Measurements from ENCODE around the gene DOCK10.

Gene DOCK10

DNA sequence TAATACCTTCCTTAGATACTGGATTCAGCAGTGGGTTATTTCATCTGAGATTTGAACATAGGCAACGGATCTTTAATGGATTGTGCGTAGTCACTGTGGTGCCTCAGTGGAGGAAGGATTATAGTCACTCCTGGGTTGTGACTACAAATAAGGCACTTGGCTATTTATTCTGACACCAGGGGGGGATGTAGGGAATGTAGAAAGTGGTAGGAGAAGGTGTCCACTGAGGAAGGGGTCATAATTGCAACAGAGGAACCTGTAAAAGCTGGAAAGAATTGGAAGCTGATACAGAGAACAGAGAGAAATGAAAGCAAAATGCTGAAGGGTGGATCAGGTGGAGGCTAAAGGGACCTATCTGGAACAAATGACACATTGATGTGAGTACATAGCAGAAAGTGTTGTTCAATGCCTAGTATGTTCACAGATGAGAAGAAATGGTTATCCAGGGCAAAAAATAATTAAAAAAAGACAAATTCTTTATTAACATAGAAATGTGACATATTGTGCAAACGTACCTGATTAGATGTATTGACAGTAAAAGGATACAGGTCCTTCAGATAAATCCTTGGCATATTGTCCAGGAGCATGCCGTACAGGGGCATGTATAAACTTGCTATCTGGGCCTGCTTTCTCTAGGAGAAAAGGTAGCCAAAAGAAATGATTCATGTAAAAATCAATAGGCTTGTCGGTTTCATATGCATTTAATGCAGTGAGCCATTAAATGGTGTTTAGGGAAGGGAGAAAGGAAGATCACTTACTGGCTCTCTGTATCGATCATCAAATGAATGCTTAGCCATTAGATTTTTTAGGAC lies 234.9 kb downstream of the DOCK10 start:
- no peak overlapping the region for H3K27ac ChIP-seq (ENCODE audit: low read length)
- no peak for DNase-seq
- peaks cover 52% of the 10 kb centered on the region for H3K36me3 ChIP-seq (ENCODE audit: insufficient read depth, low read length)
- H4K20me1 ChIP-seq (ENCODE audit: insufficient read depth, low read length) = no peaks in the 10 kb centered on the region
- H3K79me2 ChIP-seq (ENCODE audit: insufficient read depth, low read length) = no peaks in the 10 kb centered on the region
- H3K4me1 ChIP-seq (ENCODE audit: insufficient read depth, low read length) = no peaks in the 10 kb centered on the region
- no peaks in the 10 kb centered on the region for H3K9me3 ChIP-seq (ENCODE audit: insufficient read depth, low read length, severe bottlenecking)
- ATAC-seq (ENCODE audit: insufficient read depth, low read depth) = no peak
- no peak overlapping the region for H2AFZ ChIP-seq (ENCODE audit: low read depth, low read length)
- no peak overlapping the region for H3K4me3 ChIP-seq (ENCODE audit: low read depth in 1 of 2, low read length in 2 of 2)
- no peak overlapping the region for H3K9ac ChIP-seq (ENCODE audit: low read depth, low read length)
- H3K4me2 ChIP-seq (ENCODE audit: insufficient read depth, low read length) = no peak overlapping the region
- no peaks in the 10 kb centered on the region for H3K27me3 ChIP-seq (ENCODE audit: insufficient read depth, low read length, poor library complexity)
- no peak for TF ChIP-seq EZH2 (IDR thresholded peaks at IDR 0.05; ENCODE audit: borderline replicate concordance, low read depth, low read length, severe bottlenecking)
- TF ChIP-seq, protein P1, sequence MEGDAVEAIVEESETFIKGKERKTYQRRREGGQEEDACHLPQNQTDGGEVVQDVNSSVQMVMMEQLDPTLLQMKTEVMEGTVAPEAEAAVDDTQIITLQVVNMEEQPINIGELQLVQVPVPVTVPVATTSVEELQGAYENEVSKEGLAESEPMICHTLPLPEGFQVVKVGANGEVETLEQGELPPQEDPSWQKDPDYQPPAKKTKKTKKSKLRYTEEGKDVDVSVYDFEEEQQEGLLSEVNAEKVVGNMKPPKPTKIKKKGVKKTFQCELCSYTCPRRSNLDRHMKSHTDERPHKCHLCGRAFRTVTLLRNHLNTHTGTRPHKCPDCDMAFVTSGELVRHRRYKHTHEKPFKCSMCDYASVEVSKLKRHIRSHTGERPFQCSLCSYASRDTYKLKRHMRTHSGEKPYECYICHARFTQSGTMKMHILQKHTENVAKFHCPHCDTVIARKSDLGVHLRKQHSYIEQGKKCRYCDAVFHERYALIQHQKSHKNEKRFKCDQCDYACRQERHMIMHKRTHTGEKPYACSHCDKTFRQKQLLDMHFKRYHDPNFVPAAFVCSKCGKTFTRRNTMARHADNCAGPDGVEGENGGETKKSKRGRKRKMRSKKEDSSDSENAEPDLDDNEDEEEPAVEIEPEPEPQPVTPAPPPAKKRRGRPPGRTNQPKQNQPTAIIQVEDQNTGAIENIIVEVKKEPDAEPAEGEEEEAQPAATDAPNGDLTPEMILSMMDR (IDR thresholded peaks at IDR 0.05; ENCODE audit: borderline replicate concordance, extremely low read depth, low read length, poor library complexity, severe bottlenecking) = peak; percentile 7

DNA sequence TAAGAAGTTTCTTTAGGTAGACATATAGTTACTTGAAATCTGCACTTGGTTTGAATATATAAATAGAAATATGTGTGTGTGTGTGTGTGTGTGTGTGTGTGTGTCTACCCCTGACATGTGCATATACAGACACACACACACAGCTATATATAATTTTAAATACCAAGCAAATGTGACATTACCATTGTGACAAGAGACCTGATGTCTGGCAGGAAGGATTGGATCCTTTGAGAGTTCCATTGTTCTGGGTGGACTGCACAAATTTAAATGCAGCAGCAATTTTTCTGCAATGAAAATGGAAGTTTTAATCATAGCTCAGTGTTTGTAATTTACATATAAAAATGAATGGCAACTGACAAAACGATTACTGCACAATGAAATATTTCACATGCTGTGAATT lies 238.3 kb downstream of the DOCK10 start:
- H3K4me1 ChIP-seq (ENCODE audit: insufficient read depth, low read length) = no peaks in the 10 kb centered on the region
- no peaks in the 10 kb centered on the region for H3K27me3 ChIP-seq (ENCODE audit: insufficient read depth, low read length, poor library complexity)
- no peaks in the 10 kb centered on the region for H4K20me1 ChIP-seq (ENCODE audit: insufficient read depth, low read length)
- H3K4me3 ChIP-seq (ENCODE audit: low read depth in 1 of 2, low read length in 2 of 2) = no peak overlapping the region
- no peak overlapping the region for H3K9ac ChIP-seq (ENCODE audit: low read depth, low read length)
- H3K79me2 ChIP-seq (ENCODE audit: insufficient read depth, low read length) = no peaks in the 10 kb centered on the region
- H2AFZ ChIP-seq (ENCODE audit: low read depth, low read length) = no peak overlapping the region
- ATAC-seq (ENCODE audit: insufficient read depth, low read depth) (no peak), DNase-seq (no peak)
- H3K27ac ChIP-seq (ENCODE audit: low read length) = no peak overlapping the region
- H3K9me3 ChIP-seq (ENCODE audit: insufficient read depth, low read length, severe bottlenecking) = no peaks in the 10 kb centered on the region
- TF ChIP-seq, protein P1 (IDR thresholded peaks at IDR 0.05; ENCODE audit: borderline replicate concordance, extremely low read depth, low read length, poor library complexity, severe bottlenecking) = no peak
- TF ChIP-seq EZH2 (IDR thresholded peaks at IDR 0.05; ENCODE audit: borderline replicate concordance, low read depth, low read length, severe bottlenecking) = no peak
- peaks cover 85% of the 10 kb centered on the region for H3K36me3 ChIP-seq (ENCODE audit: insufficient read depth, low read length)
- no peak overlapping the region for H3K4me2 ChIP-seq (ENCODE audit: insufficient read depth, low read length)

DNA sequence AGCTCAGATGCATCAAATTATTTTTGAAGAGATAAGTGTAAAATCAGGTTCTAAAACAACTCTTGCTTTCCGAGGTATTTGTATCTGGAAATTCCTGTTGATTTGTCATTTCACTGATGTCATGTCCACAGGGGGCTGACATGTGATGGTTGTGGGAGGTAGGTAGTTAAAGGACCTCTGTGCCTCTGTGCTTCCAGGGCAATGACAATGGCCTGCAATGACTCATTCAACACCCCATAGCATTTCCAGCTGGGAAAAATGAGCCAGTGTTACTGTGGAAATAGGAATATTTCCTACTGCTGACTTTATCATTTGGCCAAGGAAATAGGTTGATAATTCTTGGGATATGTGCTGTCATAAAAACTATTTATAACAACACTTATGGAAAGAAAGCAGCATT lies 239.9 kb downstream of the DOCK10 start:
- ATAC-seq (ENCODE audit: insufficient read depth, low read depth) (no peak), DNase-seq (no peak)

More for the DNA sequence above, 239.9 kb downstream of the DOCK10 start:
- H3K9ac ChIP-seq (ENCODE audit: low read depth, low read length) = no peak overlapping the region
- H3K79me2 ChIP-seq (ENCODE audit: insufficient read depth, low read length) = no peaks in the 10 kb centered on the region
- H3K27ac ChIP-seq (ENCODE audit: low read length) = no peak overlapping the region
- no peaks in the 10 kb centered on the region for H3K4me1 ChIP-seq (ENCODE audit: insufficient read depth, low read length)
- H3K4me2 ChIP-seq (ENCODE audit: insufficient read depth, low read length) = no peak overlapping the region
- H3K27me3 ChIP-seq (ENCODE audit: insufficient read depth, low read length, poor library complexity) = no peaks in the 10 kb centered on the region
- no peak overlapping the region for H3K4me3 ChIP-seq (ENCODE audit: low read depth in 1 of 2, low read length in 2 of 2)
- no peak for TF ChIP-seq EZH2 (IDR thresholded peaks at IDR 0.05; ENCODE audit: borderline replicate concordance, low read depth, low read length, severe bottlenecking)
- TF ChIP-seq, protein P1 (IDR thresholded peaks at IDR 0.05; ENCODE audit: borderline replicate concordance, extremely low read depth, low read length, poor library complexity, severe bottlenecking) = no peak
- no peaks in the 10 kb centered on the region for H4K20me1 ChIP-seq (ENCODE audit: insufficient read depth, low read length)
- peaks cover 89% of the 10 kb centered on the region for H3K36me3 ChIP-seq (ENCODE audit: insufficient read depth, low read length)
- no peak overlapping the region for H2AFZ ChIP-seq (ENCODE audit: low read depth, low read length)
- H3K9me3 ChIP-seq (ENCODE audit: insufficient read depth, low read length, severe bottlenecking) = no peaks in the 10 kb centered on the region

Data from DND-41 (cell line).